Embryonic facial prominence (tissue), 1 donor: ENCODE results near the gene KLHL17.

Source experiments
- DNase-seq: peaks from one replicate; pipeline ENCODE4 v3.0.0-alpha.2; 2016; ENCODE audit errors: extremely low spot score

The KLHL17 gene

DNA sequence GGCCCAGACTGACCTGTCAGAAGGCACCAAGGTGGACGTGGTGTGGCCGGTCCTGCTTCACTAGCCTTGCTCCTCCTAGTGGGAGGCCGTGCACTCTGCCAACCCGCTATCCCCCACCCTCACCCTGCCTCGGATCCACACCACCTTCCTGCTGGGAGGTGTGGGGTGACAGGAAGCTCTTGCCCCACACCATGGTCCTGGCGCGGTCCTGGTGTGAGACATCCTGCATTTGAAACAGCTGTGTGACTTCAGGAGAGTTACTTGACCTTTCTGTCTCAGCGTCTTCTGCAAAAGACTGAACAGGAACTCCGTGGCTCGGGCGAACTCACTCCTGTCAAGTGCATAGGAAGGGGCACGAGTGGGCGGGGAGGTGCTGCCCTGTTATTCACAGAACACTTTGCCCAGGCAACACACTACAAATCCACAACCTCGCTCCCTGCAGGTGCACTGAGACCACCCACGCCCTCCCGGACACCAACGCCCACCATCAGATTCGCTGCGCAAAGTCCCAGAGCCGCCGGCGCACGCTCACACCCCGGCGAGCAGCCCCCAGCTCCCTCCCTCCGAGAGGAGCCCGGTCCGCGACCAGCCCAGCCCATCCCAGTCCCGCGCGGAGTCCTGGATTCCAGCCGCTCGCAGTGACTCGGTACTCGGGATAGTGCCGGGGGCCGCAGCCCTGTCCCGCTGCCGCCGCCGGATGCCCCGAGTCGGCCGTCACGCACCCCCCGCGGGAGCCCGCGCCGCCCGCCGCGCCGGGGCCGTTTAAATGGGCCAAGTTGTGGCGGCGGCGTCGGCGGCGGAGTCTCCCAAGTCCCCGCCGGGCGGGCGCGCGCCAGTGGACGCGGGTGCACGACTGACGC, 37.0 kb upstream of the KLHL17 start, which contains the start of gene SAMD11:
Gene SAMD11, plus strand, starts transcription at position 793 of the 860 bp plus-strand sequence. CDS start 509 bp downstream, outside the sequence.
- DNase-seq, result no peak

DNA sequence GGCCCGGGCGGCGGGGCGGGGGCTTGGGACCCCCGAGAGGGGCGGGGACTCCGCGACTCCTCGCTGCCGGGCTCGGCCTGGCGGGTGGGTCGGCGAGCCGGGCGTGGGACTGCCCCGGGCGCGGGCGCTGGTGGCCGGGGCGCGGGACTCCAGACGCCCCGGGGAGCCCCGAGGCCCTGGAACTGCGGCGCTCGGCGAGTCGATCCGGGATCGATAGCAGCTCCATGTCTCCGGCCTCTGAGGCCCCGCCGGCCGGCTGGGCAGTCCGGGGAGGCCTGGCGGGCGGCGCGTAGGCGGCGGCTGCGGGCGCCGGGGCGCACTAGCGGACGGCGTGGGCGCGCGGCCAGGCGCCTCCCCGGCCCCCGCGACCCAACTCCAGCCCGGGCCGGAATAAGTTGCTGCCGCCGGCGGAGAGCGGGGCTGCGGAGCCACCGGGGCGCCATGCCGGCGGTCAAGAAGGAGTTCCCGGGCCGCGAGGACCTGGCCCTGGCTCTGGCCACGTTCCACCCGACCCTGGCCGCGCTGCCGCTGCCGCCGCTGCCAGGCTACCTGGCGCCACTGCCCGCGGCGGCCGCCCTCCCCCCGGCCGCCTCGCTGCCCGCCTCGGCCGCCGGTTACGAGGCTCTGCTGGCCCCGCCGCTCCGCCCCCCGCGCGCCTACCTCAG, 36.3 kb upstream of the KLHL17 start:
- no peak for DNase-seq

DNA sequence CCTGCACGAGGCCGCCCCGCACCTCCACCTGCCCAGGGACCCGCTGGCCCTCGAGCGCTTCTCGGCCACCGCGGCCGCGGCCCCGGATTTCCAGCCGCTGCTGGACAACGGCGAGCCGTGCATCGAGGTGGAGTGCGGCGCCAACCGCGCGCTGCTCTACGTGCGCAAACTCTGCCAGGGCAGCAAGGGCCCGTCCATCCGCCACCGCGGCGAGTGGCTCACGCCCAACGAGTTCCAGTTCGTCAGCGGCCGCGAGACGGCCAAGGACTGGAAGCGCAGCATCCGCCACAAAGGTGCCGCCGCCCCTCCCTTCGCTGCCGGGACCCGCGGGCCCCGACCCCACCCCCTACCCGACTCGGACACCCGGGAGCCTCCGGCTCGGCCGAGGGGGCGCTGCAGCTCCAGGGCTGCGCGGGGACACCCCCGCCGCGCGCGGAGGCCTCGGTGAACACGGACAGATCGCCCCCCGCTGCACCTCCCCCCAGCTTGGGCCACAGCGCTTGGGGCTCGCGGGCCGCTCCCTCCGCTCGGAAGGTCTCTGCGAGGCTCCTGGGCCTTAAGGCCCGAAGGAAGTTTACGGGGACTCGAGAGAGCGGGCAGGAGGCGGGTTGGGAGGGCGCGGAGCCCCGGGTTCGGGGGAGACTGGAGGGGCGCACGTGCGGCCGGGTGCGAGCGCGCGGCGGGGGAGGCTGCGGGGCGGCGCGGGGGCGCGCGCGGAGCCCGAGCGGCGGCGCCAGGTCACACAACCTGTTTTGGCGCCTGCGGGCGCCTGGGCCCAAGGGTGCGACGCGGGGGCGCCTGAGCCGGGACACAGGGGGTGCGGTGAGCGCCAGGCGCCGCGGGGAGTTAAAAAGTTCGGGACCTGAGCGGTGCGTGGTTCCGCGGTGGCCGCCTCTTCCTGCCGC, 35.5 kb upstream of the KLHL17 start:
- DNase-seq, result no peak

GRCh38 chr1:925561-926421, 34.6 kb upstream of the KLHL17 start:
- no peak for DNase-seq

- no peak for DNase-seq
Observed at GRCh38 chr1:927234-927633, 33.1 kb upstream of the KLHL17 start.

DNA sequence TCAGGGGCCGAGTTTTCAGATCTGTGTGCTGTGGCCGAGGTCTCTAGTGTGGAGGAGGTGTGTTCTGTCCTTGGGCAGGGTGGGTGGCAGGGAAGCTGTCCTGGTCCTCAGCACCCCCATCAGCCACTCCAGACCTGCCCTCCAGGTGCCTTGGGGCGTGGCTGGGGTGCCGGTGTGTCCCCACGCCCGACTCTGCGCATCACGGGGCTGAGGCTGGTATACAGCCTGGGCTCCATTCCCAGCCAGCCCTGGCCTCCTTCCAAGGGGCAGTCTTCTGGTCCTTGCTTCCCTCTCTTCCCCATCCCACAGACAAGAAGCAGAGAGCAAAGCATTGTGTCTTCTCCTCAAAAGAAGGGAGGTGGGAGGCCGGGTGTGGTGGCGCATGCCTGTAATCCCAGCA, 32.6 kb upstream of the KLHL17 start:
- no peak for DNase-seq

GRCh38 chr1:928825-929661, 31.3 kb upstream of the KLHL17 start:
- no peak for DNase-seq

DNA sequence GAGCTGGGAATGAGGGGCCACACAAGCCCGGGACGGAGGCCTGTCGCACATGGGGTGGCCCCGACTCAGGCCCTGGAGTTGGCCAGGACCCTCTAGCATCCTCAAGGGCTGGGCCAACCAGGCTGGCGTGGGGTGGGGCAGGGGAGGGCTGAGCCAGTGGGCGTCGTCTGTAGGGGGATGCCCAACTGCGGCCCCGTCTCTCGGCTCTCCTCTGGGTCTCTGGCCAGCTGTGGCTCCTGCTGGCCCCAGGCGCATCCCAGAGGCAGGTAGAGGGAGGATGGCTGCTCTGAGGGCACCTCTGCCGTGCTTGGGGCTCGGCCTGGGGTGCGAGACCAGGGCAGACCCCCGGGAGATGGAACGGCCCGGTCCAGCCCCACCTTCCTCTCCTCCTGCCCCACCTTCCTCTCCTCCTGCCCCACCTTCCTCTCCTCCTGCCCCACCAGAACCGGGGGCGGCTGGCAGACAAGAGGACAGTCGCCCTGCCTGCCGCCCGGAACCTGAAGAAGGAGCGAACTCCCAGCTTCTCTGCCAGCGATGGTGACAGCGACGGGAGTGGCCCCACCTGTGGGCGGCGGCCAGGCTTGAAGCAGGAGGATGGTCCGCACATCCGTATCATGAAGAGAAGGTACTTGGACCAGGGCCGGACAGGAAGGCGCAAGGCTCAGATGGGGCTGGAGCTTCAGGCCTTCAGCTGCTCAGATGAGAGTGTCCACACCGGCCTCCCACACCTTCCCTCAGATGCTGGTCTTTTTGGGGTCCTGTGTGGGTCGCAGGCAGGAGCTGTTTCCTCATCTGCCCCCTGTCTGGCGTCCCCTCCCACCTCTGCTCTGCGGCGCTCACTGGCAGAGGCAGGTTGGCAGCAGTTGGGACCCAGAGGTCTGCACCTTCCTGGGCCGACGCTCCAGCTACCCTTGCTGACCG, 30.4 kb upstream of the KLHL17 start:
- no peak for DNase-seq

- no peak for DNase-seq
Observed at GRCh38 chr1:930633-931138, 29.7 kb upstream of the KLHL17 start.

DNA sequence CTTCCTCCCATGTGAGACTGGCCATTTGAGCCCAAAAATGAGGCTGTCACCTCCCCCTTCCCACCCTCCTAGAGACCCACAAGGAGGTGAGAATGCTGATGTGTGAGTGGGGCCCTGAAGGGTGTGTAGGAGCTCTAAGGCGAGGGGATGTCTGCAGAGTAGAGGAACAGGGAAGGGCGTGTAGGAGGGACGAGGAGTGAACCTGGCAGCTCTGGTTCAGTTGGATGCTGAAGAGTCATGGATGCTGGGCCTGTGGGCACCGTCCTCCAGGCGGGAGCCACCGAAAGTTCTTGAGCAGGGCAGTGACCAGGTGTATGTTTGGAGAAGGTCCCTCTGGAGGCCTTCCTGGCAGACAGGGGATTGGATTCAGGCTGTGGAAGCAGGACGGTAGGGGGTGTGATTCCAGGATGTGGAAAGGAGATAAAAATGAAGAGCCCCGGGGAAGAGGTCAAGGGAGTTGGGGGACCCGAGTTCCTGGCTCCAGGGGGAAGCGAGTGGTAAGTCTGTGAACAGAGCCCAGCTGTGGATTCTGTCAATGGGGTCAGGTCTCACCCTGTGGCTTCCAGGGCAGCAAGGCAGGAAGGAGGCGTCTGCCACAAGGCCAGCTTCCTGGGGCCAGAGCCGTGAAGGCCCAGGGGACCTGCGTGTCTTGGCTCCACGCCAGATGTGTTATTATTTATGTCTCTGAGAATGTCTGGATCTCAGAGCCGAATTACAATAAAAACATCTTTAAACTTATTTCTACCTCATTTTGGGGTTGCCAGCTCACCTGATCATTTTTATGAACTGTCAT, 28.8 kb upstream of the KLHL17 start:
- DNase-seq, result no peak

DNA sequence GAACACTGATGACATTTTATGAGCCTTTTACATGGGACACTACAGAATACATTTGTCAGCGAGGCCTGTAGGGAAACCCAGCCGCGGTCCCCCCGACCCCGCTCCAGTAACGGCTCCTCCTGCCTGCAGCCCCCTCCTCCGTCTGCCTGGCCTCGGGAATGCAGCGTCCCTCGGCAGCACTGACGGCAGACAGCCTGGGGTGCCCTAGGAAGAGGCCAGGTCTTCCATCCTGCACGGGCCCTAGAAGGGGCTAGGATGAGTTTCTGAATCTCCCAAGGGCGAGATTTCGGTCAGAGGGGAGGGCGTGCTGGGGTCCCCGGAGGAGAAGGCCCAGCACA, 28.2 kb upstream of the KLHL17 start:
- DNase-seq, result no peak

GRCh38 chr1:932776-933602, 27.4 kb upstream of the KLHL17 start:
- no peak for DNase-seq

- DNase-seq, result no peak
Observed at GRCh38 chr1:933603-933940, 26.8 kb upstream of the KLHL17 start.

DNA sequence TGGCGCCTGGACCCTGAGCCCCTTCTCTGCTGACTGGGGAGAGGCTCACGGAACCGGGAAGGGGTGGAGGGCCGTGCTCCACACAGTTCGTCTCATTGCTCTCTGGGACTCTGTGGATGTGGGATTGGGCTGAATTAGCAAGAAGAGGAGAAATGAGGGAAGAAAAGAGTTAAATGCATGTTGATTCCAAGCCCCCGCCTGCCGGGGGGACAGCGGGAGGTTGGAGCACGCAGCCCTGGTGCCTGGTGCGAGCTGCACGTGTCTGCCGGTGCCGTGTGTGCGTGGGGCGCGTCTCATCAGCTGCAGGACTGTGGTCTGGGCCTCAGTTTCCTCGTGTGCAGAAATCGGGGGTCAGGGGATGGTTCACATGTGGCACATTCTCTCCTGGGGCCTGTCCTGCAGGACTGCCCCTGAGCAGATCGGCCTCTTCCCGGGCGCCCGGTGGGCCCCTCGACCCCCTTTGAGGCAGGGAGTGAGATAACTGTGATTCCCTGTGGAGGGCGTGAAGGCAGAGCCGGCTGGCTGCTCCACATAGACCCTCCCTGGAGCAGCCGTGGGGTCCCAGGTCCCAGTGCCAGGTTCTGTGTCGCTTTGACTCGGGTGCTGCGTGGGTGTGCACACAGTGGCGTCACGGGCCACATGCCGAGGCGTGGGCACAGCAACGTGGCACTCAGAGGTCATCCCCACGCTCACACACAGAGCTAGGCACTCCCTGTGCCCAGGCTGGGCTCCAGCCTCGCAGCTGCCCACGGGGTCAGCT, 25.2 kb upstream of the KLHL17 start:
- no peak for DNase-seq

- DNase-seq, result no peak
Observed at GRCh38 chr1:935751-936231, 24.6 kb upstream of the KLHL17 start.
